Aortic smooth muscle cell (primary cell): ENCODE measurements around the gene TAF1L. TPM values are rescaled to one million over a fixed set of nuclear protein-coding genes. Genes with fewer than 3 reads are reported as not detected.

Source experiments
- total RNA-seq: library from RNA; depleted of rRNA; stranded (reverse); fragments of >200 nt; gene quantifications from 2 replicates; pipeline ENCODE4 v1.2.3, GENCODE V29; 2014

TAF1L gene, protein sequence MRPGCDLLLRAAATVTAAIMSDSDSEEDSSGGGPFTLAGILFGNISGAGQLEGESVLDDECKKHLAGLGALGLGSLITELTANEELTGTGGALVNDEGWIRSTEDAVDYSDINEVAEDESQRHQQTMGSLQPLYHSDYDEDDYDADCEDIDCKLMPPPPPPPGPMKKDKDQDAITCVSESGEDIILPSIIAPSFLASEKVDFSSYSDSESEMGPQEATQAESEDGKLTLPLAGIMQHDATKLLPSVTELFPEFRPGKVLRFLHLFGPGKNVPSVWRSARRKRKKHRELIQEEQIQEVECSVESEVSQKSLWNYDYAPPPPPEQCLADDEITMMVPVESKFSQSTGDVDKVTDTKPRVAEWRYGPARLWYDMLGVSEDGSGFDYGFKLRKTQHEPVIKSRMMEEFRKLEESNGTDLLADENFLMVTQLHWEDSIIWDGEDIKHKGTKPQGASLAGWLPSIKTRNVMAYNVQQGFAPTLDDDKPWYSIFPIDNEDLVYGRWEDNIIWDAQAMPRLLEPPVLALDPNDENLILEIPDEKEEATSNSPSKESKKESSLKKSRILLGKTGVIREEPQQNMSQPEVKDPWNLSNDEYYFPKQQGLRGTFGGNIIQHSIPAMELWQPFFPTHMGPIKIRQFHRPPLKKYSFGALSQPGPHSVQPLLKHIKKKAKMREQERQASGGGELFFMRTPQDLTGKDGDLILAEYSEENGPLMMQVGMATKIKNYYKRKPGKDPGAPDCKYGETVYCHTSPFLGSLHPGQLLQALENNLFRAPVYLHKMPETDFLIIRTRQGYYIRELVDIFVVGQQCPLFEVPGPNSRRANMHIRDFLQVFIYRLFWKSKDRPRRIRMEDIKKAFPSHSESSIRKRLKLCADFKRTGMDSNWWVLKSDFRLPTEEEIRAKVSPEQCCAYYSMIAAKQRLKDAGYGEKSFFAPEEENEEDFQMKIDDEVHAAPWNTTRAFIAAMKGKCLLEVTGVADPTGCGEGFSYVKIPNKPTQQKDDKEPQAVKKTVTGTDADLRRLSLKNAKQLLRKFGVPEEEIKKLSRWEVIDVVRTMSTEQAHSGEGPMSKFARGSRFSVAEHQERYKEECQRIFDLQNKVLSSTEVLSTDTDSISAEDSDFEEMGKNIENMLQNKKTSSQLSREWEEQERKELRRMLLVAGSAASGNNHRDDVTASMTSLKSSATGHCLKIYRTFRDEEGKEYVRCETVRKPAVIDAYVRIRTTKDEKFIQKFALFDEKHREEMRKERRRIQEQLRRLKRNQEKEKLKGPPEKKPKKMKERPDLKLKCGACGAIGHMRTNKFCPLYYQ (N-terminal part only)
- total RNA-seq: under 0.01 TPM in 2 replicates

DNA sequence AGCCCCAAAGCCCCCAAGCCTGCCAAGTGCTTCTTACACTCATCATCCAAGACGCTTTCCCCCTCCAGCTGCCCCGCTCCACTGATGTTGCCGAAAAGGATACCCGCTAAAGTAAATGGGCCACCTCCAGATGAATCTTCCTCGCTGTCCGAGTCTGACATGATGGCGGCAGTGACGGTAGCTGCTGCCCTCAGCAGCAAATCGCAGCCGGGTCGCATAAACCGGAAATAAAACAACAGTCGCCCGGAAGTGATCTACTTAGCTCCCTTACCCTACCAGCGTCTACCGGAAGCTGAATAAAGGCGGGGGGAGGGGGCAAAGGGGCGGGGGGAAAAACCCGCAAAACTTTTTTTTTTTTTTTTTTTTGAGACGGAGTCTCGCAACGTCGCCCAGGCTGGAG, at the start of gene TAF1L:
Gene TAF1L, minus strand, starts transcription at position 308 of the 400 bp plus-strand sequence. Its CDS starts 90 bp downstream, at position 218.

Other genes starting within 250 kb of the TAF1L start
- 6.9 and 8.6 TPM in 2 replicates for gene RIGI, start 109.5 kb downstream of the TAF1L start, total RNA-seq
- gene SMIM27, start 83.3 kb downstream of the TAF1L start, total RNA-seq: 2.3 and 2.8 TPM in 2 replicates
- gene TOPORS, start 83.1 kb downstream of the TAF1L start, total RNA-seq: 33.8 and 35.8 TPM in 2 replicates
- 58.5 and 64.1 TPM in 2 replicates for gene NDUFB6, start 62.5 kb downstream of the TAF1L start, total RNA-seq
- gene TMEM215, start 147.9 kb upstream of the TAF1L start, total RNA-seq: not detected in 2 replicates